ENCODE results near the gene ACACA.

- TF ChIP-seq POLR2AphosphoS5 (IDR thresholded peaks at IDR 0.05; ENCODE audit: low read depth, low read length), result no peak
- TF ChIP-seq POLR2A (IDR thresholded peaks at IDR 0.05; ENCODE audit: low read depth, low read length), result no peak
- no peak for TF ChIP-seq TAF1 (IDR thresholded peaks at IDR 0.05; ENCODE audit: low read depth, low read length)
- TF ChIP-seq SPI1 (IDR thresholded peaks at IDR 0.05; ENCODE audit: low read depth, low read length), result no peak
- TF ChIP-seq PAX5 (IDR thresholded peaks at IDR 0.05; ENCODE audit: insufficient read depth, low read length, severe bottlenecking), result no peak
Measured at GRCh38 chr17:37300683-37301082, 106.0 kb downstream of the ACACA start.

Measured in GM12891 (cell line).